Kidney glomerular epithelial cell (primary cell): ENCODE measurements around the gene LRRN4CL.
"Not testable (repeated sequence)": the region's sequence is repeated elsewhere in the genome, so short reads cannot be mapped to it uniquely, and the experiment has no call there.

Source experiments
- DNase-seq: peaks from one replicate; lab custom pipeline; 2025; lab: John Stamatoyannopoulos, UW

Gene LRRN4CL

DNA sequence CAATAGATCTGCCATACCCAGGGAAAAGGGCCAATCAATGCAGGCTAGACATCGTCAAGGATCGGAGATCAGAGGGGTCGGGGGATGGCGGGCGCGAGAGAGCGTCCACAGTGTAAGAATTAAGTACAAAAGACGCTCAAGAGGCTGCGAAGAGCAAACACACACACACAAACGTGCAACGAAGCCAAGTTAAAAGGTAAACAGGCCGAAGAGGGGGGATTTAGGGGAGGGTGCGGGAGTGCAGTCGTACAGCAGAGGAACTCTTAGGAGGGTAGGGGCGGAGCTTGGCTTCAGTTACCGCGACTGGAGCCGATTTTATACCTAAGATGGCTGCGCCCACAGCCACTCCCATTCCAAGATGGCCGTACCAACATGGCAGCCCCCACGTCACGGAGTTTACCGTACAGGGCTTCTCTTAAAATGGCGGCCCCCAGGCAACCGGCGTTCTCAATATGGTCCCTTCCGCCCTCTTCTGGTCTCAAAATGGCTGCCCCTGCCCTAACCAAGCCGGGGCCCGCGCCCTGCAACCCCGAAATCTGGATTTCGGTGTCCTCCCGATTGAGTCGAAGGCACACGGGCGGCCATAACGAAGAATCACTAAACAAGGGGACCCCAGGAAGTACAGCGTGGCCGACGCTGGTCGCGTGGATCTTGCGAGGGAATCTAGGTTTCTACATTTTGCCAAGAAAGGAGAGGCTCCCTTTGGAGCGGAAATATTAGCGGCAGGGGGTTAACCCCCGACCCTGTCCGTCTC is 20.1 kb upstream of the LRRN4CL start:
- DNase-seq: peak; percentile 93

DNA sequence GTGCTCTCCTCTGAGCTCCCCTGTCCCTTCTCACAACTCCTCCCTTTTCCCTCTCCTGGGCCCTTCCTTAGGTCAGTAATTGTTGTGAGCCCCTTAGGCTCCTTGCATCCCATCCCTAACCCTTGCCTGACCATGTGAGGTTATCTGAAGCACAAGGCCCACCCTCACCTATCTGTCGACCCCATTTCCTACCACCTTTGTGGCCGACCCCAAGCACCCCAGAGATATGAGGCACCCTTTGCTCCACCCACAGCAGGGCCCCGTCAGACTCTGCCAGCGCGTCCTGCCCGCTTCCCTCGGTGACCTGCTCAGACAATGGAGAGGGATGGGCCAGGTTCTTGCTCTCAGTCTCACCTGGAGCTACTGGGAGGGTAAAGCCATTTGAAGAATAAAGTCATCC is 19.5 kb upstream of the LRRN4CL start:
- no peak for DNase-seq

DNA sequence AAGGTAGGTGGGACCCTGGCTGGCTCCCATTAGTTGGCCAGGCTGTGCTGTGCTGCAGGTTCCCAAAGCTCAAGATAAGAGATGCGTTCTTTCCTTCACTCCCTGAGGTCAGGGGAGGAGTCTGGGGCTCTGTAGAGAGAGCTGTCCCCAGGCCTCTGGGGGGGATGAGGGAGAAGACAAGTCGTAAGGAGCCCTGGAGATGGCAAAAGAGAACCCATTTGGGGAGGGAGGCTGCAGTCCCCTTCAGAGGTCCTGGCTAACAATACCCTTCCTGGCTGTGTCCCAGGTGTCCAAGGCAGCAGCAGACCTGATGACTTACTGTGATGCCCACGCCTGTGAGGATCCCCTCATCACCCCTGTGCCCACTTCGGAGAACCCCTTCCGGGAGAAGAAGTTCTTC is 19.1 kb upstream of the LRRN4CL start:
- no peak for DNase-seq

DNA sequence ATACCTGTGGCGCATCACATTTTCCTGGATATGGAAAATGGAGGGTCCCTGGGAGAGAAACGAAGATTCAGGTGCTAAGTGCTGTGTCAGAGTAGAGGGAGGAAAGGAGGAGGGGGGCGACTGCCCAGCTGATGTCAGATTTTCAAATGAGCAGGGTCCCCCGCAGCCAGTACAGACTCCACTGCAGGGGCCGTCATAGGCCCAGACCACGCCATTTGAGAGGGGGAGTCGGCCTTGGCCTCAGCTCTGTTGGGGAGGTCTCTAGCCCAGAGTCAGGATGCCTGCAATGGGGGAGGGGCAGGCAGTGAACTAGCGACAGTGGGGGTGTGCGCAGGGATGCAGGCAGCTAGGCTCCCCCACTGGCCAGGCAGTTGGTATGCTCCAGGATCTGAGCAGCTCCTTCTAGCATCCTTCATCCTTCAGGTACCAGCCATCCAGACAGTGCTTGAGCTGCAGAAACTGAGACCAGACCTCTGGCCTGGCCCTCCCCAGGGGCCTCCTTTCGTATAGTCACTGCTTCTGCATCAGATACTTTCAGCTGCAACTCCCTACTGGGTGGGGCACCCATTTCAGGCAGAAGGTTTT is 18.0 kb upstream of the LRRN4CL start, which contains the start of the genes BSCL2 and GNG3:
BSCL2 (minus strand) TSS at position 148 of the 585 bp plus-strand sequence. CDS start 229 bp downstream, outside the sequence.
GNG3 (plus strand) TSS at position 400 of the 585 bp plus-strand sequence. CDS start 620 bp downstream, outside the sequence.
- no peak for DNase-seq

DNA sequence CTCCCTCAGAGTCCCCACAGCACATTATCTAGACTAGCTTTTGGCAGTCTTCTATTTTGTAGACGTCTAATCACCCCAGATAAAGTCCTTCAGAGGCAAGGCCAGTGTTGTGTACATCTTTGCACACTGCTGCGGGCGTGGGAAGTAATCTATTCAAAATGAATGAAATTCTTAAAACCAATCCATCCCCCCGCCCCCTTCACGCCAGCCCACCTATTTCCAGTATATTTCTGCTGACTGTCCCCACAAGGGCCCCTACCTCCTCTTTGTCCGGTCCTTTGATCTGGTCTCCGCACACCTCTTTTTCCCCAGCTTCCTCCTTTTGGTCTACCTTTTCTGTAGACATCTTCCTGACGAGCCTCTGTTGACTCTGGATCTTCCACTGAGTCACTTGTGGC is 17.5 kb upstream of the LRRN4CL start:
- no peak for DNase-seq

DNA sequence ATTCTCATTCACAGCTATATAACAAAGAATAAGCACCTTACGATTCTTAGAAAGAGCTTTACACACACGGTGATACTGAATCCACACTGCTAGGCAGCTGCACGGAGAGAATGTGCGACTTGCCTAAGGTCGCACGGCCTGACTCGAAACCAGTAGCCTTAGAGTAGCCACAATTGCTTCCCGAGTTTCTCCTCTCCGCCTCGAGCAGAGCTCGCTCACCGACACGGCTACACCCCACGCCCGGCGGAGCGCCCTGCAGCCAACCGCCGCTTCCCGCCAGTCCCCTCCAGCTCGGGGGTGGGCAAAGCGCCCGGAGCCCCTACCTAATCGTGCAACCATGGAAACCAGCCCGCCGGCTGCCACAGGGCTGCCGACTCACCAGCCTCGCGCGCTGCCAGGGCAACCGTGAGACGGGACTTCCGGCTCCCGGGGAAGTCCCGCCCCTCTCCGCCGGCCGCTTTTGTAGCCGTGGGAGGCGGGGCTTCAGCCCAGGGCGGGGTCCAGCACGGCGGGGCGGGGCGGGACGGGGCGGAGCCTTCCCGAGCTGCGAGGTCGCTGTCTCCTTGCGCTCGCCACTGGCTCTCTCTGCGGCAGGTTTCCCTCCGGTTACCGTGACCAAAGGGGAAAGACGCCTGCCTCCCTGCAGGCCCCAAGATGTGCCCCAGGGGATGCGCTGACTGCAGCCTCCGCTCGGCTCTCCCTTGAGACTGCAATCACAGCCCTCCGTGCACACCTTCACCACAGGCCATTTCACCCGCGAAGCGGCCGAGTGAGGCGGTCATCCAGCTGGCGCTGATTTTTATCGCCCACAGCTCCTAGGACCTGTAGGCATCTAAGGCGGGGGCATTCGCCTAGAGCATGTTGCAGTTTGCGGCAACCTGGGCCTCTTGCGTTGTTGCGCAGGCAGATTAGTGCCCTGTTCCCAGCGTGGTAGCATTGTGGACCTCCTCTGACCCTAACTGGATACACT is 16.8 kb upstream of the LRRN4CL start:
- peak; percentile 89 for DNase-seq

DNA sequence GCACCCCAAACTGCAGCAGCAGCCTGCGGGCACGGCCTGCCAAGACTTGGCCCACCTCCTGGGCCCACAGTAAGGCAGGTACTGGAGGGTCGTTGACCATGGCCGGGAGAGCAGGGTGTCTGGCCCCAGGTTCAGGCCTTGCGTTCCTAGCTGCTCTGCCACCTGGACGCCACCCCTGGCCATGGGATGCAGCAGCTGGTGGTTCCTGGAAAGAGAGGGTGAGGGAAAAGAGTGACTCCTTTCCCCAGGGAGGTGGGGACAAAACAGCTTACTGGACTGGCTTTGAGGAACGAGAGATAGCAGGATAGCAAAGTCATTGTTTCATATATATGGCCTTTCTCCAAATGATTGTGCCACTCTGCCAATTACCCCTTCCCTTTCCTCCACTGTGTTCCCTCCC is 16.1 kb upstream of the LRRN4CL start:
- DNase-seq: no peak

DNA sequence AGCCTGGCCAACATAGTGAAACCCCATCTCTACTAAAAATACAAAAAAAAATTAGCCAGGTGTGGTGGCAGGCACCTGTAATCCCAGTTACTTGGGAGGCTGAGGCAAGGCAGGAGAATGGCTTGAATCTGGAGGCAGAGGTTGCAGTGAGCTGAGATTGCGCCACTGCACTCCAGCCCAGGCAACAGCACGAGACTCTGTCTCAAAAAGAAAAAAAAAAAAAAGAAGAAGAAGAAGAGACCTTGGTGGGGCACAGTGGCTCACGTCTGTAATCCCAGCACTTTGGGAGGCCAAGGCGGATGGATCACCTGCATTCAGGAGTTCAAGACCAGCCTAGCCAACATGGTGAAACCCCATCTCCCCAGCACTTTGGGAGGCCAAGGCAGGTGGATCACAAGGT is 14.6 kb upstream of the LRRN4CL start:
- DNase-seq: not testable (repeated sequence)

DNA sequence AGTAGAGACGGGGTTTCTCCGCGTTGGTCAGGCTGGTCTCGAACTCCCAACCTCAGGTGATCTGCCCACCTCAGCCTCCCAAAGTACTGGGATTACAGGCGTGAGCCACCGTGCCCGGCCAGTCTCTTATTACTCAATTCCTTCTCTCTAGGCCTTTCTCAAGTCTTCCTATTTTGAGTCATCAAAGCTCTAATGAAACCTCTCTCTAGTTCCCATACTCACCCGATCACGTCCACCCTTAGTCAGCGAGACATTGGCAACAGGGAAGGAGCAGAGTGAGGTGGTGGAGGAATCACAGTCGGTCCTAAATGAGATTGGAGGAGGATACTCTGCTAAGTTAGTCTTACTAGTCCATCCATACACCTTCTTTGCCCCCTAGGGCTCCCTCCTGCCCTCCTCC is 12.9 kb upstream of the LRRN4CL start:
- no peak for DNase-seq

DNA sequence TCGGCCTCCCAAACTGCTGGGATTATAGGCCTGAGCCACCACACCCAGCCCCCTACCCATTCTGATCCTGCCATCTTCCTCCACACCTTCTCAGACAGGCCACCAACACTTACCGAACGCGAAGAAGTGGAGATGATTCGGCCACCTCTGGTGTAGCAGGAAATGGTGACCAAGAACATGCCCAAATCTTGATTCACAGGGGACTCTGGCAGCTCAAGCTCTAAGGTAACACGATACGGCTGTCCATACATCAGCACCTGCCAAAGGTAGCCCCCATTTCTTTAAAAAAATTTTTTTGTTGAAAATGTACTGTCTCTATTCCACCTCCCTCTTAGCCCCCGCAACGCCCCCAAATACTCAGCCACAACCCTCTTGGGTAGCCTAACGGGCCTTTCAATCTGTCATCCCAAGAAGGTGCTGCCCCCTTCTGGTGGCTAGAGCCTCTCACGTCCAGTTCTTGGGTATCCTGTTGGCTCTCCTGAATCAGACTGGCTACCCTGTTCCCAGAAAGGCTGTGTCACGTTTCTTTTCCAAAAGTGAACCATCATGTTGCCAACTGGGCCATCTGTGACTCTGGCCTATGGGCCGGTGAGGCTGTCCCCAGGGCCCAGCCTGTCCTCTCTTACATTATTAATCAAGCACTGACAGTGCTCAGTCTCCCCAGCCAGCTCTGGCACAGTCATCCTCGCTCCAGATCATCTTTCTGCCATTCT is 5.3 kb upstream of the LRRN4CL start:
- DNase-seq: no peak

DNA sequence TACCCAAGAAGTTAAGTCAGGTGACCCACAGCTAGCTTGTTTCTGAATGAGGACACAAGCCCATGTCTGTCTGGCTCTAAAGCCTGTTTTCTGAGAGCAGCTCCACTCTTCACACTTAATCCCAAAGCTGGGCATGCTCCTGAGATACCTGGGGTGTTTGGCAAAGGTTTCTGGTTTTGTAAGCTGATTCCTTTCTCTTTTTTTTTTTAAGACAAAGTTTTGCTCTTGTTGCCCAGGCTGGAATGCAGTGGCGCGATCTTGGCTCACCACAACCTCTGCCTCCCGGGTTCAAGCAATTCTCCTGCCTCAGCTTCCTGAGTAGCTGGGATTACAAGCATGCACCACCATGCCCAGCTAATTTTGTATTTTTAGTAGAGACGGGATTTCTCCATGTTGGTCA is 4.3 kb upstream of the LRRN4CL start:
- DNase-seq: not testable (repeated sequence)

DNA sequence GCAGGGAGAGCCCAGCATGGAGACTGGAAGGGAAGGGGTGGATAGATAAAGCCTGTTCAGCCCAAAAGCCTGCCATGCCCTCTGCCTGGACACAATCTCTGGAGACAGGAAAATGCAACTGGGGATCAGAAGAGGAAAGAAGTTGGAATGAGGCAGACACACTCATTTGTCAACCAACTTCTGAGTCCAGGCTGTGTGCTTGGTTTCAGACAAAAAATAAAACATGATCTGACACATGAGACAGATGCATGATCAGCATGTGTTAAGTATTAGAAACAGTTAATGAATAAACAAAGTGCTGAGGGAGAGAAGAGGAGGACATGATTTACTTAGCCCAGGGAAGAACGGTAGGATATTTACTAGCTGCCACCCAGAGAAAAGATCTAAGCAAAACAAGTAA is 839 bp downstream of the LRRN4CL start:
- no peak for DNase-seq

DNA sequence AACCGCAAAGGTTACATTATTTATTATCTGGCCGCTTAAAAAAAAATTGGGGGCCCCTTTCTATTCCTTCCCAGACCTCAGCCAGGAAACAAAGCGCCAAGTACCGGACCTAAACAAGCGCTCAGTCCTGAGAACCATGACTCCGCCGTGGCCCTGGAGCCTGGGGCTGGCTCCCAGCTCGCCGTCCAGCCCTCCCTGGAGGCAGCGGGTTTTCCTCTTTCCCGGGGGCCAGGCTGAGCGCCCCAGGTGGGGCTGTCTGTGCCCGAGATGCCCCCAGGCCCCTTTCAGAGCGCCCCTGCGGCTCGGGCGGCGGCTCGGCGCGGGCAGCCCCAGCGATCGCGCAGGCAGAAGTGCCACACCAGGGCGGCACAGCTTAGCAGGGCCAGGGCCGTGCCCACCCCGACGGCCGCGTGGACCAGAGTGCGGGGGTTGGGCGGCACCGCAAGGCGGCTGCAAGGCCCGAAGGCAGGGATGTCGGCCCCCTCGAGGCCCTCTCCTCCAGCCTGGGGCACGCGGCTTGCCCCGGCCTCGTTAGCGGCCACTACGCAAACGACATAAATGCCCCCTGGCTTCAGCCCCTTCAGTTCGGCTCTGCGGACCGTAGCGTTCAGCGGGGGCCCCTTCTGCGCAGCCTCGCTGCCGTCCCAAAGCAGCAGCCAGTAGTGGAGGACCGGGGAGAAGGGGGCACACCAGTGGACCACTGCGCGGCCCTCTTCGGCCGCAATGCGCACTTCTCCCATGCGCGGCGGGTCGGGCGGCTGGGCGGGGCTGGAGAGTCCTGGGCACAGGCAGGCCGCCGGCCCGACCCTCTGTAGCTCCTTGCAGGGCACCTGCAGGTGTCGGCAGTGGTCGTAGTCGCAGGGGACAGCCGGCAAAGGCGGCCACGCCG is 1.6 kb downstream of the LRRN4CL start:
- DNase-seq: no peak

DNA sequence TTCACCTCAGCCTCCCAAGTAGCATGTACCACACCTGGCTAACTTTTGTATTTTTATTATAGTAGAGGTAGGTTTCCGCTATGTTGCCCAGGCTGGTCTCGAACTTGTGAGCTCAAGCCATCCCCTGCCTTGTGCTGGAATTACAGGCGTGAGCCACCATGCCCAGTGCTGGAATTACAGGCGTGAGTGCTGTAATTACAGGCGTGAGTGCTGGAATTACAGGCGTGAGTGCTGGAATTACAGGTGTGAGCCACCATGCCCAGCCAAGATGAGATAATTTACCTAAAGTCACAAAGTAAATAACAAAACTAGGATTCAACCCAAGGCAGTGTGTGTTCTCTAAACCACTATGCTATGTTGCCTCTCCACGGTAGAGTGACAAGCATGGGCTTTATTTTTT is 6.8 kb downstream of the LRRN4CL start:
- no peak for DNase-seq

DNA sequence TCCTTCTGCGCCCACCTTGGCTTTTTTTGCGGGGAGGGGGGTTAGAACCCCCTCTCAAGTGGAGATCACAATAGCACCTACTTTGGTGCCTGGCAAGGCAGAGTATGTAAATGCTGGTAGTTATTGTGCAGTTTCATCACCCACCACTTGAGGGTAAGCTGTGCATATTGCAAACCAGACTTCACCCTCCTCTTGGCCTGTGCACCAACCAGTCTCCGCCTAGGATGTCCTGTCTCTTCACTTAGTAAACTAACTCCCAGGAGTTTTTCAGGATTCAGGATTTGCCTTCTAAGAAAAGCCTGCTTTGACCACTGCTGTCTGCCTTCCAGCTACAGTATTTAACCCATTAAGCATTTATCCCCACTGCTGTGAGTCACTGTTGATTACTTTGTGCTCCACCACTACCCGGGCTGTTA is 8.5 kb downstream of the LRRN4CL start:
- peak; percentile 74 for DNase-seq

DNA sequence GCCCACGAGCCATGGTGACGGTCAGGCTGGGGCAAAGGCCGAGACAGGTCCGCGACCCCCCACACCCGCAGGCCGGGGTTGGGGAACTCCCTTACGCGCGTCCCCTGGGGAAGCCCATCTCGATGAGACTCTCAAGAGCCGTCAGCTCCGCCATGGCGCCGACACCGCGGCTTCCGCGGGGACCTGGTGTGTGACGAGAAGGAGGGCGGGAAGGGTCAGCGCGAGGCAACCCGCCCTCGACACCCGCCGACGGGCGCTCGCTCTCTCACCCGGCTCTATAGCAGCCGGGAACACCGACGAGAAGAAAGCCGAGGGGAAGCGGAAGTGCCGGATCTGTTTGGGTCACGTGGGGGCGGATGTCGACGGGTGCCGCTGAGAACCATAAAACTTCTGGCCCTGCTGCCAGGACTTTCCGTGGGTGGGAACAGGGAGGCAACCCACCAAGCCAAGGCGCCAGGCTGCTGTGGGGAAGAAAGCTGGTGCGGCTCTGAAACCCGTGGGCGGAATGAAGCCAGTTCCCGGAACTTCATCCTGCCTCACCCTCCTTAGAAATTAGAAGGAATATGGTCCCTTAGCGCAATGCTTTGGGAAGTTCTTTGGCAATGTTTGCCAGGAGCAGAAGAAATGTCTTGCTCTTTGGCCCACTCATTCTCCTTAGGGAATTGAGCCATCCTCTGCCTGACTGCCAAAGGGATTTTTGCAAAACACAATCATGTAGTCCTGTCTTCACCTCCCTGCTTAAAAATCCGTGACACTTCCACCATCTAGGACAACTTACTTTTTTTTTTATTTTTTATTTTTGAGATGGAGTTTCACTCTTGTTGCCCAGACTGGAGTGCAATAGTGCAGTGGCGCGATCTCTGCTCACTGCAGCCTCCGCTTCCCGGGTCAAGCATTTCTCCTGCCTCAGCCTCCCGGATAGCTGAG is 10.3 kb downstream of the LRRN4CL start, which contains the start of gene UBXN1:
UBXN1 (minus strand) TSS at position 304 of the 927 bp plus-strand sequence; CDS start at position 154, 150 bp downstream.
- peak; percentile 71 for DNase-seq

DNA sequence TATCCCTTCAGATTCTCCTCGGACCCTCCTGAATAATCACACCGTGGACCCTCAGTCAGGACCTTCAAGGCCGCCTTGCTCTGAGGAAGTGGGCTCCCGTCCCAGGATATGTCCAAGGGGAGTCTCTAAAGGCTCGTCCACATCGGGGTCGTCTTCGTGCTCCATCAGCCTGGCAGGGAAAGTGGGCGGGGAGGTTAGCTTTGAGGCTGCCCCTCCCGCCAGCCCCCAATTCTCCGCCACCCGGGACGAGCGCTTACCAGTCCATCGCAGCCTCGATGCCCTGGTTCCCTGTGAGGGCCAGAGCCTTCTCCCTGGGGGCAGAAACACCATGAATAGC is 10.9 kb downstream of the LRRN4CL start:
- no peak for DNase-seq

DNA sequence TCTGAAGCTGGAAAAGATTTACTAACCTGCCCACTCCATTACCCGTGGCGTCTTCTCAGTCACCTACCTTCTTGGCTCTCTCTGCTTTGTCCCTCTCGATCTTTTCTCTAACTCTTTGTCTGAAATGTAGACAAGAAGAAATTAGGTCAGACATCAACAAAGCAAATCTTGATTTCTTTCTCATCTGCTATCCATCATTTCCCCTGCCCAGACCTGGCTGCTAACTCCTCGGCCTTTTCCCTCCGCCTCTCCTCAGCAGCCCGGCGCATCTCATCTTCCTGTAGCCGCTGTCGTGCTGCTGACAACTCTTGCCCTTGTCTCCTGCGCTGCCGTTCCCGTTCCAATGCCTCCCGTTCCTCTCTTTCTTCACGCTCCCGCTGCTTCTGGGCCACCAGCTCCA is 11.6 kb downstream of the LRRN4CL start:
- no peak for DNase-seq

DNA sequence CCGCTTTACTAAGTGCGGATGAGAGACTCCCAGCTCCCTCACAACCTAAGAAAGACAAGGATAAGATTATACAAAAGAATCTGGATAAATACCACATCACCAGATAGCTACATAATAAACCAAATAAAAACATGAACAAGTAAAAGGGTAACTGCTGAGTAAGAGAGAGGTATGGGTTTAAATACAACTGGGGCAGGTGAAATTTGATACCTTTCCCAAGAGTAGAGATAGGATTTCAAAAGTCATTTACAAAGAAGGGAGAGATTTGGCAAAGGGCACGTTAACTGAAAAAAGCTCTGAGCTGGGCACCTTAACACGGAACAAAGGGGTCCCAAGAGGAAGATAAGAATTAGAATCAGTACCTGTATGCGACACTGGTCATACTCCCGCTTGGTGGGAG is 12.2 kb downstream of the LRRN4CL start:
- no peak for DNase-seq

DNA sequence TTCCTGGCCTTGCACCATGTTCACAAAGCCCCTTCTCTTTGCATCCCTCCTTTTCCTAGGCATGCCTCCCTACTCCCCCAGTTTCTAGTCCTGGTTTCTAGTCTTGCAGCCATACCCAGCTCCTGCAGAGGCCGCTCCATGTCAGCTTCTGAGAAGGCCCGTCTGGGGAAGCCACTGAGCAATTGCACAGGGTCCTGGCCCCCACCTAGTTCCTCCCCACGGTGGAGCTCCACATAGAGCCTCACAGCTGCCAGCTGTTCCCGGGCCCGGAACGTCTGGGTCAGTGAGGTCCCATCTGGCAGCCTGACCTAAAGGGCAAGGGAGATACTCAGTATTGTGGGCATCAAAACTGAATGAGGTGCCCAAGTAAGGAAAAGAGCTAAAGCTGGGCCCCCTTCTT is 12.6 kb downstream of the LRRN4CL start:
- DNase-seq: no peak
